Liver (tissue), 3 donors: ENCODE results near the gene ST7.

Source experiments
- EGR1 ChIP-seq, 2 donors: IDR thresholded peaks; 2 replicates each; pipeline ENCODE4 v1.6.1; 2016 to 2018; ENCODE audit warnings: antibody characterized with exemption in 2 of 2, low read depth in 2 of 2
- FOXA1 ChIP-seq: IDR thresholded peaks from 2 replicates; pipeline ENCODE4 v1.6.1; 2016; ENCODE audit warnings: antibody characterized with exemption
- FOXA2 ChIP-seq: IDR thresholded peaks from 2 replicates; pipeline ENCODE4 v1.6.1; 2016; ENCODE audit warnings: antibody characterized with exemption
- GABPA ChIP-seq, 2 donors: IDR thresholded peaks in 1 of 2; conservative IDR thresholded peaks in 1 of 2; 2 replicates each; pipeline ENCODE4 v1.6.1; 2016; ENCODE audit warnings: antibody characterized with exemption in 2 of 2, mild to moderate bottlenecking in 1 of 2, moderate library complexity in 1 of 2
- JUND ChIP-seq, 2 donors: IDR thresholded peaks; 2 replicates each; pipeline ENCODE4 v1.6.1; 2016; ENCODE audit warnings: antibody characterized with exemption in 2 of 2
- RAD21 ChIP-seq, 2 donors: IDR thresholded peaks; 2 replicates each; pipeline ENCODE4 v1.6.1; 2016; ENCODE audit warnings: antibody characterized with exemption in 2 of 2, mild to moderate bottlenecking in 2 of 2
- RXRA ChIP-seq, 2 donors: IDR thresholded peaks; 2 replicates each; pipeline ENCODE4 v1.6.1; 2017 to 2018; ENCODE audit warnings: antibody characterized with exemption in 2 of 2, mild to moderate bottlenecking in 1 of 2
- SP1 ChIP-seq: IDR thresholded peaks from 2 replicates; pipeline ENCODE4 v1.6.1; 2018; ENCODE audit warnings: antibody characterized with exemption, mild to moderate bottlenecking
- TAF1 ChIP-seq: conservative IDR thresholded peaks from 2 replicates; pipeline ENCODE4 v1.6.1; 2016; ENCODE audit warnings: antibody characterized with exemption, mild to moderate bottlenecking
- TF ChIP-seq, protein P1 (sequence below): fragments of 150-350 bp; IDR thresholded peaks from 2 replicates; pipeline ENCODE4 v1.5.1; 2017; ENCODE audit warnings: improper control_type of control experiment, low read depth, low read length; ENCODE audit not compliant: missing input control
- TF ChIP-seq, protein P2 (sequence below): IDR thresholded peaks from 2 replicates; pipeline ENCODE4 v1.6.1; 2016; ENCODE audit warnings: antibody characterized with exemption, mild to moderate bottlenecking
- TF ChIP-seq, protein P3 (sequence below): IDR thresholded peaks from 2 replicates; pipeline ENCODE4 v1.6.1; 2016; ENCODE audit warnings: antibody characterized with exemption
- TF ChIP-seq, protein P4 (sequence below): IDR thresholded peaks from 2 replicates; pipeline ENCODE4 v1.6.1; 2016; ENCODE audit warnings: antibody characterized with exemption
- donor health status: healthy.
- donor health status: healthy.

DNA sequence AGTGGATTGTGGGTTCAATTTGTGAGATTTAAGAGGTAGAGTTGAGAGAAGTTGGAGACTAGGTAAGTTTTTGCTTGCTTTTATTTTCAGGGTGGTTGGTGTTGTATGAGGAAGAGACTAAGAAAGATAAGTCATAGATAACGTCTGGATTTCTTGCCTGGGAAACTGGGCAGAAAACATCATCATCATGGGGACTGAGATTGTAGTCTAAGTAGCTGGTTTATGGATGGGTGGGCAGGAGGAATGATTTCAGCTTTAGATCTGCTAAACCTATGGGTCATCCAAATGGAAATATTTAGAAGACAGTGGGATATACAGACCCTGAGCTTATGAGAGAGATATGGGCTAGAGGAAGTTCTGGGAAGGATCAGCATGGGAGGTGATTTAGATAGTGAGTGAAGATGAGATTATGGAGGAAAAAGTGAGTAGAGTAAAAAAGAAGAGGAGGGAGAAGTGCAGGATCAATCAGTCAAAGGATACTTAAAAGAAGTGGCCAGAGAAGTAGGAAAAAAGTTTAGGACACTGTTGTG lies 199.8 kb downstream of the ST7 start:
- TF ChIP-seq TAF1: no peak
- TF ChIP-seq, protein P1, sequence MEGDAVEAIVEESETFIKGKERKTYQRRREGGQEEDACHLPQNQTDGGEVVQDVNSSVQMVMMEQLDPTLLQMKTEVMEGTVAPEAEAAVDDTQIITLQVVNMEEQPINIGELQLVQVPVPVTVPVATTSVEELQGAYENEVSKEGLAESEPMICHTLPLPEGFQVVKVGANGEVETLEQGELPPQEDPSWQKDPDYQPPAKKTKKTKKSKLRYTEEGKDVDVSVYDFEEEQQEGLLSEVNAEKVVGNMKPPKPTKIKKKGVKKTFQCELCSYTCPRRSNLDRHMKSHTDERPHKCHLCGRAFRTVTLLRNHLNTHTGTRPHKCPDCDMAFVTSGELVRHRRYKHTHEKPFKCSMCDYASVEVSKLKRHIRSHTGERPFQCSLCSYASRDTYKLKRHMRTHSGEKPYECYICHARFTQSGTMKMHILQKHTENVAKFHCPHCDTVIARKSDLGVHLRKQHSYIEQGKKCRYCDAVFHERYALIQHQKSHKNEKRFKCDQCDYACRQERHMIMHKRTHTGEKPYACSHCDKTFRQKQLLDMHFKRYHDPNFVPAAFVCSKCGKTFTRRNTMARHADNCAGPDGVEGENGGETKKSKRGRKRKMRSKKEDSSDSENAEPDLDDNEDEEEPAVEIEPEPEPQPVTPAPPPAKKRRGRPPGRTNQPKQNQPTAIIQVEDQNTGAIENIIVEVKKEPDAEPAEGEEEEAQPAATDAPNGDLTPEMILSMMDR: no peak
- no peak for TF ChIP-seq RAD21 (IDR thresholded peaks at IDR 0.05)
- TF ChIP-seq, protein P2, sequence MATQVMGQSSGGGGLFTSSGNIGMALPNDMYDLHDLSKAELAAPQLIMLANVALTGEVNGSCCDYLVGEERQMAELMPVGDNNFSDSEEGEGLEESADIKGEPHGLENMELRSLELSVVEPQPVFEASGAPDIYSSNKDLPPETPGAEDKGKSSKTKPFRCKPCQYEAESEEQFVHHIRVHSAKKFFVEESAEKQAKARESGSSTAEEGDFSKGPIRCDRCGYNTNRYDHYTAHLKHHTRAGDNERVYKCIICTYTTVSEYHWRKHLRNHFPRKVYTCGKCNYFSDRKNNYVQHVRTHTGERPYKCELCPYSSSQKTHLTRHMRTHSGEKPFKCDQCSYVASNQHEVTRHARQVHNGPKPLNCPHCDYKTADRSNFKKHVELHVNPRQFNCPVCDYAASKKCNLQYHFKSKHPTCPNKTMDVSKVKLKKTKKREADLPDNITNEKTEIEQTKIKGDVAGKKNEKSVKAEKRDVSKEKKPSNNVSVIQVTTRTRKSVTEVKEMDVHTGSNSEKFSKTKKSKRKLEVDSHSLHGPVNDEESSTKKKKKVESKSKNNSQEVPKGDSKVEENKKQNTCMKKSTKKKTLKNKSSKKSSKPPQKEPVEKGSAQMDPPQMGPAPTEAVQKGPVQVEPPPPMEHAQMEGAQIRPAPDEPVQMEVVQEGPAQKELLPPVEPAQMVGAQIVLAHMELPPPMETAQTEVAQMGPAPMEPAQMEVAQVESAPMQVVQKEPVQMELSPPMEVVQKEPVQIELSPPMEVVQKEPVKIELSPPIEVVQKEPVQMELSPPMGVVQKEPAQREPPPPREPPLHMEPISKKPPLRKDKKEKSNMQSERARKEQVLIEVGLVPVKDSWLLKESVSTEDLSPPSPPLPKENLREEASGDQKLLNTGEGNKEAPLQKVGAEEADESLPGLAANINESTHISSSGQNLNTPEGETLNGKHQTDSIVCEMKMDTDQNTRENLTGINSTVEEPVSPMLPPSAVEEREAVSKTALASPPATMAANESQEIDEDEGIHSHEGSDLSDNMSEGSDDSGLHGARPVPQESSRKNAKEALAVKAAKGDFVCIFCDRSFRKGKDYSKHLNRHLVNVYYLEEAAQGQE: no peak
- TF ChIP-seq, protein P3, sequence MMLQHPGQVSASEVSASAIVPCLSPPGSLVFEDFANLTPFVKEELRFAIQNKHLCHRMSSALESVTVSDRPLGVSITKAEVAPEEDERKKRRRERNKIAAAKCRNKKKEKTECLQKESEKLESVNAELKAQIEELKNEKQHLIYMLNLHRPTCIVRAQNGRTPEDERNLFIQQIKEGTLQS: no peak
- no peak for TF ChIP-seq JUND (IDR thresholded peaks at IDR 0.05)
- TF ChIP-seq FOXA2: no peak
- TF ChIP-seq GABPA (IDR thresholded peaks at IDR 0.05 in 1 of 2, conservative IDR thresholded peaks at IDR 0.05 in 1 of 2): no peak
- no peak for TF ChIP-seq SP1
- no peak for TF ChIP-seq EGR1 (IDR thresholded peaks at IDR 0.05; ENCODE audit: low read depth in 2 of 2)
- TF ChIP-seq RXRA (IDR thresholded peaks at IDR 0.05): no peak
- TF ChIP-seq FOXA1: no peak
- TF ChIP-seq, protein P4, sequence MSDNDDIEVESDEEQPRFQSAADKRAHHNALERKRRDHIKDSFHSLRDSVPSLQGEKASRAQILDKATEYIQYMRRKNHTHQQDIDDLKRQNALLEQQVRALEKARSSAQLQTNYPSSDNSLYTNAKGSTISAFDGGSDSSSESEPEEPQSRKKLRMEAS: no peak
